BLaER1 treated with 17β-estradiol and CSF1 and Interleukin-3, amounts not matched to agents 10 nM and 100 nM (cell line): ENCODE results near the gene RASL11B.
A peak's percentile ranks its signal among the peaks of the same experiment; 100 is the strongest.

Experiments used
- H3K27ac ChIP-seq, 11 experiments: shearing (Covaris generic); formaldehyde crosslinking; 2 replicates each; pipeline ENCODE4 v1.8.1; 2022
- H3K27me3 ChIP-seq, 11 experiments: shearing (Covaris generic); formaldehyde crosslinking; 2 replicates each; pipeline ENCODE4 v1.8.1; 2022
- H3K36me3 ChIP-seq, 11 experiments: shearing (Covaris generic); formaldehyde crosslinking; 2 replicates each; pipeline ENCODE4 v1.8.1; 2022
- H3K4me1 ChIP-seq, 10 experiments: shearing (Covaris generic); formaldehyde crosslinking; 2 replicates each; pipeline ENCODE4 v1.8.1; 2022
- H3K4me2 ChIP-seq, 11 experiments: shearing (Covaris generic); formaldehyde crosslinking; 2 replicates each; pipeline ENCODE4 v1.8.1; 2022
- H3K4me3 ChIP-seq, 10 experiments: shearing (Covaris generic); formaldehyde crosslinking; 2 replicates each; pipeline ENCODE4 v1.8.1; 2022
- H3K9ac ChIP-seq, 11 experiments: shearing (Covaris generic); formaldehyde crosslinking; 2 replicates each; pipeline ENCODE4 v1.8.1; 2022
- H3K9me3 ChIP-seq, 11 experiments: shearing (Covaris generic); formaldehyde crosslinking; replicated peaks in 1 of 11; 2 replicates each; pipeline ENCODE4 v1.8.1; 2022
- H4K20me1 ChIP-seq, 11 experiments: shearing (Covaris generic); formaldehyde crosslinking; 2 replicates each; pipeline ENCODE4 v1.8.1; 2022
- Cebpa-rat ChIP-seq, 11 experiments: shearing (Covaris generic); IDR thresholded peaks; 2 replicates each; pipeline ENCODE4 v1.8.1; 2022

Gene RASL11B, protein sequence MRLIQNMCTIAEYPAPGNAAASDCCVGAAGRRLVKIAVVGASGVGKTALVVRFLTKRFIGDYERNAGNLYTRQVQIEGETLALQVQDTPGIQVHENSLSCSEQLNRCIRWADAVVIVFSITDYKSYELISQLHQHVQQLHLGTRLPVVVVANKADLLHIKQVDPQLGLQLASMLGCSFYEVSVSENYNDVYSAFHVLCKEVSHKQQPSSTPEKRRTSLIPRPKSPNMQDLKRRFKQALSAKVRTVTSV

GRCh38 chr4:52861879-52862616 is at the start of gene RASL11B:
Gene RASL11B (plus strand): TSS chr4:52862317. CDS start chr4:52862508, 191 bp downstream.
- H3K9me3 ChIP-seq: peaks cover 31 to 54% (median 40%) of the 10 kb centered on the region in 11 experiments
- H3K27ac ChIP-seq: 0 out of 22 replicates have a peak within 1 kb of the TSS, but pooled peaks of 1 of the 11 experiments have one; percentile 30
- peaks cover 0 to 4% (median 0%) of the 10 kb centered on the region in 11 experiments; a peak in 1 of 22 replicates for H4K20me1 ChIP-seq
- peak within 1 kb of the TSS in 10 of 11 experiments; percentile 26 to 68 (median 62); a peak in 19 of 22 replicates for H3K9ac ChIP-seq
- peaks cover 38 to 47% (median 39%) of the 10 kb centered on the region in 11 experiments for H3K27me3 ChIP-seq
- H3K4me2 ChIP-seq: peak within 1 kb of the TSS; percentile 71 to 96 (median 86)
- peaks cover 13 to 19% (median 16%) of the 10 kb centered on the region in 10 experiments for H3K4me1 ChIP-seq
- H3K36me3 ChIP-seq: peaks cover 0 to 8% (median 0%) of the 10 kb centered on the region in 11 experiments; a peak in 4 of 22 replicates
- peak within 1 kb of the TSS; percentile 56 to 72 (median 63) for H3K4me3 ChIP-seq
- no peak for TF ChIP-seq Cebpa-rat (IDR thresholded peaks at IDR 0.05)

- Histone ChIP-seq H3K27ac (no peak overlapping the region), H3K9ac (no peak overlapping the region), H3K4me3 (no peak overlapping the region), H3K4me1 (no peaks in the 10 kb centered on the region), H3K27me3 (no peaks in the 10 kb centered on the region), H3K4me2 (no peak overlapping the region), H3K36me3 (no peaks in the 10 kb centered on the region), H3K9me3 (peaks cover 0 to 10% (median 5%) of the 10 kb centered on the region in 11 experiments; a peak in 7 of 22 replicates), H4K20me1 (no peaks in the 10 kb centered on the region)
- no peak for TF ChIP-seq Cebpa-rat (IDR thresholded peaks at IDR 0.05)
Observed at GRCh38 chr4:52813546-52813945, 48.6 kb upstream of the RASL11B start.

DNA sequence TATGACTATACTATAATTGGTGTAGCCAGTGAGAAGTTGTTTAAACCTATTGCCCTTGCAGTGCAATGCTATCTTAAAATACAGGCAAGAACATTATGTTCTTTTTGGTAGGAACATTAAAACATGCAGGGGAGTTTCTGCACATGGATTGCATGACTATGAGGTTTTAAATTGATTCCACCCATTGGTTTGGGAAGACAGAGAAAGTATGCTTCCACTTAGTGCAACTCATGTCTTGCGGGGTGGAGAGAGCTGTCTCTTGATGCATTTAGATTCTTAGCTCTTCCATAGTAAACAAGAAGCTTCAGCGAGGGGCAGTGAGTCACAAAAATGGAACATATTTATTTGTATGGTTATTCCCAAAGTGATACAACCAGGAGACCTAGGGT is 39.5 kb upstream of the RASL11B start:
- Histone ChIP-seq H3K27ac (no peak overlapping the region), H3K4me3 (no peak overlapping the region), H3K4me1 (peaks cover 0 to 8% (median 6%) of the 10 kb centered on the region in 10 experiments; a peak in 9 of 20 replicates), H3K27me3 (no peaks in the 10 kb centered on the region), H3K36me3 (no peaks in the 10 kb centered on the region), H3K4me2 (no peak overlapping the region), H3K9ac (no peak overlapping the region), H4K20me1 (no peaks in the 10 kb centered on the region), H3K9me3 (peaks cover 0 to 4% (median 0%) of the 10 kb centered on the region in 11 experiments; a peak in 1 of 22 replicates)
- no peak for TF ChIP-seq Cebpa-rat (IDR thresholded peaks at IDR 0.05)

GRCh38 chr4:52822972-52823701 is 39.0 kb upstream of the RASL11B start:
- H3K4me3 ChIP-seq: no peak overlapping the region
- H3K27me3 ChIP-seq: no peaks in the 10 kb centered on the region
- no peaks in the 10 kb centered on the region for H3K36me3 ChIP-seq
- no peak for TF ChIP-seq Cebpa-rat (IDR thresholded peaks at IDR 0.05)
- no peak overlapping the region for H3K9ac ChIP-seq
- H3K4me2 ChIP-seq: no peak overlapping the region
- H3K9me3 ChIP-seq: peaks cover 0 to 4% (median 0%) of the 10 kb centered on the region in 11 experiments; a peak in 1 of 22 replicates
- peaks cover 0 to 8% (median 6%) of the 10 kb centered on the region in 10 experiments; a peak in 9 of 20 replicates for H3K4me1 ChIP-seq
- H4K20me1 ChIP-seq: no peaks in the 10 kb centered on the region
- no peak overlapping the region for H3K27ac ChIP-seq

DNA sequence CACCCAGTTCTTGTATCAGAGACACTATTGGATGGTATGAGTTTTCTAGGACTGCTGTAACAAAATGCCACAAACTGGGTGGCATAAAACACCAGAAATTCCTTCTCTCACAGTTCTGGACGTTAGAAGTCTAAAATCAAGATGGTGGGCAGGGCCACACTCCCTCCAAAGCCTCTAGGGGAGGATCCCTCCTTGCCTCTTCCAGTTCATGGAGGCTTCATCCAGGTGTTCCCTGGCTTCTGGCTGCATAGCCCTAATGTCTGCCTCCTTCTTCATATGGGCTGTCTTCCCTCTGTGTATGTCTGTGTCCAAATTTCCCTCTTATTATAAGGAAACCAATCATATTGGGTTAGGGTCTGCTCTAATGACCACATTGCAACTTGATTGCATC is 38.4 kb upstream of the RASL11B start:
- no peak for TF ChIP-seq Cebpa-rat (IDR thresholded peaks at IDR 0.05)
- Histone ChIP-seq H3K9ac (no peak overlapping the region), H3K4me2 (no peak overlapping the region)

DNA sequence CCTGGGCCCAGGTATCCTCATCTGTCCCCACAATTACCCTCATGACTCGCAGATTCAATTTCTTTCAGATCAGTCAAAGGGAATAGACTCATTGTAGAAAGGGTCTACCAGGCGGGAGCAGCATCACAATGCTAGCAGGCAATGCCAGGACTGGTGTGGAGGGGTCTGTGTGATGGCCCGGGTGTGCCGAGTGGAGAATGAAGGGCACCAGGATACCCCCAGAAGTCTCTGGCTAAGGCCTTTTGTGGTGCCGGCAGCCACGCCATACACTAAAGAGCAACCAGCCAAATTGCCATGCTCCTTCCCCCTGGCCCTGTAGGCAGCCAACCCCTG is 37.9 kb upstream of the RASL11B start:
- no peak overlapping the region for H3K4me3 ChIP-seq
- H3K9me3 ChIP-seq: peaks cover 0 to 4% (median 0%) of the 10 kb centered on the region in 11 experiments; a peak in 1 of 22 replicates
- H3K27me3 ChIP-seq: no peaks in the 10 kb centered on the region
- peaks cover 0 to 8% (median 6%) of the 10 kb centered on the region in 10 experiments; a peak in 9 of 20 replicates for H3K4me1 ChIP-seq
- H3K4me2 ChIP-seq: no peak overlapping the region
- H3K27ac ChIP-seq: no peak overlapping the region
- TF ChIP-seq Cebpa-rat (IDR thresholded peaks at IDR 0.05): no peak
- H3K36me3 ChIP-seq: no peaks in the 10 kb centered on the region
- no peak overlapping the region for H3K9ac ChIP-seq
- H4K20me1 ChIP-seq: no peaks in the 10 kb centered on the region

More for the DNA sequence above, 38.4 kb upstream of the RASL11B start:
- Histone ChIP-seq H3K4me1 (peaks cover 0 to 8% (median 6%) of the 10 kb centered on the region in 10 experiments; a peak in 9 of 20 replicates), H3K36me3 (no peaks in the 10 kb centered on the region), H3K27ac (no peak overlapping the region), H3K27me3 (no peaks in the 10 kb centered on the region), H3K9me3 (peaks cover 0 to 4% (median 0%) of the 10 kb centered on the region in 11 experiments; a peak in 1 of 22 replicates), H3K4me3 (no peak overlapping the region), H4K20me1 (no peaks in the 10 kb centered on the region)

- H3K9me3 ChIP-seq: peaks cover 0 to 4% (median 0%) of the 10 kb centered on the region in 11 experiments; a peak in 1 of 22 replicates
- TF ChIP-seq Cebpa-rat (IDR thresholded peaks at IDR 0.05): no peak
- H4K20me1 ChIP-seq: no peaks in the 10 kb centered on the region
- H3K9ac ChIP-seq: no peak overlapping the region; a peak in 1 of 22 replicates
- H3K4me3 ChIP-seq: no peak overlapping the region
- no peaks in the 10 kb centered on the region for H3K36me3 ChIP-seq
- no peak overlapping the region for H3K27ac ChIP-seq
- no peaks in the 10 kb centered on the region for H3K27me3 ChIP-seq
- H3K4me2 ChIP-seq: peak overlapping the region in 6 of 11 experiments; percentile 20 to 55 (median 32); a peak in 10 of 22 replicates
- peaks cover 0 to 8% (median 6%) of the 10 kb centered on the region in 10 experiments; a peak in 9 of 20 replicates for H3K4me1 ChIP-seq
Observed at GRCh38 chr4:52824603-52825459, 37.3 kb upstream of the RASL11B start.
